CD4-positive, alpha-beta T cell treated with Interleukin-12 subunit alpha and Interleukin-12 subunit beta, for 1 hour (primary cell): ENCODE results near the gene SLC22A31.

Experiments used
- DNase-seq: peaks from one replicate; pipeline ENCODE4 v3.0.0-alpha.2; 2020

SLC22A31 gene

GRCh38 chr16:89147085-89147817 is 53.1 kb downstream of the SLC22A31 start:
- no peak for DNase-seq

- DNase-seq, result no peak
These were observed 53.9 kb downstream of the SLC22A31 start for GRCh38 chr16:89146211-89147005.
